ENCODE results near the gene CDKAL1. TPM values are rescaled to one million over a fixed set of nuclear protein-coding genes. Genes with fewer than 3 reads are reported as not detected.

CDKAL1 gene
- total RNA-seq, 1 donor from 2014 or later: 39.6 TPM

- H3K27me3 Mint-ChIP-seq (ENCODE audit: insufficient read depth, low read depth): no peaks in the 10 kb centered on the region
- TF ChIP-seq, protein P1, sequence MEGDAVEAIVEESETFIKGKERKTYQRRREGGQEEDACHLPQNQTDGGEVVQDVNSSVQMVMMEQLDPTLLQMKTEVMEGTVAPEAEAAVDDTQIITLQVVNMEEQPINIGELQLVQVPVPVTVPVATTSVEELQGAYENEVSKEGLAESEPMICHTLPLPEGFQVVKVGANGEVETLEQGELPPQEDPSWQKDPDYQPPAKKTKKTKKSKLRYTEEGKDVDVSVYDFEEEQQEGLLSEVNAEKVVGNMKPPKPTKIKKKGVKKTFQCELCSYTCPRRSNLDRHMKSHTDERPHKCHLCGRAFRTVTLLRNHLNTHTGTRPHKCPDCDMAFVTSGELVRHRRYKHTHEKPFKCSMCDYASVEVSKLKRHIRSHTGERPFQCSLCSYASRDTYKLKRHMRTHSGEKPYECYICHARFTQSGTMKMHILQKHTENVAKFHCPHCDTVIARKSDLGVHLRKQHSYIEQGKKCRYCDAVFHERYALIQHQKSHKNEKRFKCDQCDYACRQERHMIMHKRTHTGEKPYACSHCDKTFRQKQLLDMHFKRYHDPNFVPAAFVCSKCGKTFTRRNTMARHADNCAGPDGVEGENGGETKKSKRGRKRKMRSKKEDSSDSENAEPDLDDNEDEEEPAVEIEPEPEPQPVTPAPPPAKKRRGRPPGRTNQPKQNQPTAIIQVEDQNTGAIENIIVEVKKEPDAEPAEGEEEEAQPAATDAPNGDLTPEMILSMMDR (IDR thresholded peaks at IDR 0.05): no peak
- TF ChIP-seq EZH2 (IDR thresholded peaks at IDR 0.05): no peak
- no peak for TF ChIP-seq EZH2phosphoT487 (IDR thresholded peaks at IDR 0.05)
Measured at GRCh38 chr6:21001736-21002135, 467.5 kb downstream of the CDKAL1 start.

GRCh38 chr6:21003780-21004541 lies 469.7 kb downstream of the CDKAL1 start:
- Histone ChIP-seq H4K20me1 (ENCODE audit: low read depth) (no peaks in the 10 kb centered on the region), H3K27me3 (no peaks in the 10 kb centered on the region), H2AFZ (replicated peaks) (no peak overlapping the region), H3K36me3 (no peaks in the 10 kb centered on the region), H3K4me3 (no peak overlapping the region), H3F3A (ENCODE audit: low read depth) (no peaks in the 10 kb centered on the region), H3K79me2 (ENCODE audit: low read depth) (no peaks in the 10 kb centered on the region), H3K4me1 (peaks cover 3% of the 10 kb centered on the region), H3K9ac (no peak overlapping the region), H3K4me2 (no peak overlapping the region), H3K27ac (no peak overlapping the region), H3K9me3 (ENCODE audit: low read depth) (no peaks in the 10 kb centered on the region)
- Mint-ChIP-seq H3K27ac (no peak overlapping the region), H3K4me1 (peaks cover 13% of the 10 kb centered on the region), H3K36me3 (peaks cover 12% of the 10 kb centered on the region), H3K4me3 (no peak overlapping the region), H3K9me3 (no peaks in the 10 kb centered on the region), H3K27me3 (ENCODE audit: insufficient read depth, low read depth) (no peaks in the 10 kb centered on the region)
- TF ChIP-seq EZH2 (IDR thresholded peaks at IDR 0.05): no peak
- DNase-seq (ENCODE audit: low spot score): no peak

More at GRCh38 chr6:21001736-21002135, 467.5 kb downstream of the CDKAL1 start:
- H3K79me2 ChIP-seq (ENCODE audit: low read depth): no peaks in the 10 kb centered on the region
- no peak overlapping the region for H3K27ac Mint-ChIP-seq
- no peaks in the 10 kb centered on the region for H4K20me1 ChIP-seq (ENCODE audit: low read depth)
- H3K9me3 ChIP-seq (ENCODE audit: low read depth): no peaks in the 10 kb centered on the region
- H3K4me1 Mint-ChIP-seq: peaks cover 23% of the 10 kb centered on the region
- peaks cover 7% of the 10 kb centered on the region for H3K4me1 ChIP-seq
- no peak overlapping the region for H3K9ac ChIP-seq
- peaks cover 14% of the 10 kb centered on the region for H3K36me3 Mint-ChIP-seq
- H3K27ac ChIP-seq: no peak overlapping the region
- DNase-seq (ENCODE audit: low spot score): no peak
- no peaks in the 10 kb centered on the region for H3K9me3 Mint-ChIP-seq
- no peak overlapping the region for H3K4me2 ChIP-seq
- H2AFZ ChIP-seq (replicated peaks): no peak overlapping the region
- no peaks in the 10 kb centered on the region for H3F3A ChIP-seq (ENCODE audit: low read depth)
- H3K36me3 ChIP-seq: no peaks in the 10 kb centered on the region
- no peak overlapping the region for H3K4me3 Mint-ChIP-seq
- no peaks in the 10 kb centered on the region for H3K27me3 ChIP-seq
- H3K4me3 ChIP-seq: no peak overlapping the region

- H3K36me3 ChIP-seq: no peaks in the 10 kb centered on the region
- H4K20me1 ChIP-seq (ENCODE audit: low read depth): no peaks in the 10 kb centered on the region
- H3K9me3 Mint-ChIP-seq: no peaks in the 10 kb centered on the region
- no peak overlapping the region for H3K27ac Mint-ChIP-seq
- H3K9me3 ChIP-seq (ENCODE audit: low read depth): no peaks in the 10 kb centered on the region
- no peak overlapping the region for H3K9ac ChIP-seq
- no peaks in the 10 kb centered on the region for H3F3A ChIP-seq (ENCODE audit: low read depth)
- H3K36me3 Mint-ChIP-seq: peaks cover 5% of the 10 kb centered on the region
- H3K4me3 ChIP-seq: no peak overlapping the region
- H3K27me3 Mint-ChIP-seq (ENCODE audit: insufficient read depth, low read depth): no peaks in the 10 kb centered on the region
- no peak for TF ChIP-seq EZH2 (IDR thresholded peaks at IDR 0.05)
- TF ChIP-seq EZH2phosphoT487 (IDR thresholded peaks at IDR 0.05): no peak
- TF ChIP-seq, protein P1 (IDR thresholded peaks at IDR 0.05): no peak
- H3K79me2 ChIP-seq (ENCODE audit: low read depth): no peaks in the 10 kb centered on the region
- no peak for DNase-seq (ENCODE audit: low spot score)
- no peak overlapping the region for H3K4me2 ChIP-seq
- no peak overlapping the region for H2AFZ ChIP-seq (replicated peaks)
- H3K4me1 Mint-ChIP-seq: no peaks in the 10 kb centered on the region
- H3K4me3 Mint-ChIP-seq: no peak overlapping the region
- no peaks in the 10 kb centered on the region for H3K27me3 ChIP-seq
- H3K27ac ChIP-seq: no peak overlapping the region
- no peaks in the 10 kb centered on the region for H3K4me1 ChIP-seq
Measured at GRCh38 chr6:21005816-21006570, 471.7 kb downstream of the CDKAL1 start.

Data from neural progenitor cell (in vitro differentiated cells).